ENCODE results near the gene LPAR6. TPM values are rescaled to one million over a fixed set of nuclear protein-coding genes. Genes with fewer than 3 reads are reported as not detected.

Gene LPAR6
- total and polyA plus RNA-seq, 8 donors, result 1.4 to 104 (median 11.9) TPM

GRCh38 chr13:48380581-48380980 lies 32.3 kb downstream of the LPAR6 start:
- peaks cover 2 to 63% (median 52%) of the 10 kb centered on the region in 4 donors for H3K36me3 ChIP-seq
- H3K4me3 ChIP-seq, result no peak overlapping the region
- intact Hi-C loops (cut with DNase I; ENCODE audit: low total_unique reads), result no loop called here
- no peaks in the 10 kb centered on the region for H3K9me3 ChIP-seq
- TF ChIP-seq POLR2AphosphoS5 (IDR thresholded peaks at IDR 0.05), result no peak
- TF ChIP-seq POLR2A (IDR thresholded peaks at IDR 0.05), result no peak
- no peak for TF ChIP-seq EP300 (IDR thresholded peaks at IDR 0.05)
- no peak for TF ChIP-seq CTCF (IDR thresholded peaks at IDR 0.05)
- no peak overlapping the region for H3K27ac ChIP-seq
- no peaks in the 10 kb centered on the region for H3K4me1 ChIP-seq
- H3K27me3 ChIP-seq, result no peaks in the 10 kb centered on the region
- DNase-seq, result no peak

GRCh38 chr13:48377857-48378256 lies 35.1 kb downstream of the LPAR6 start:
- Histone ChIP-seq H3K9me3 (no peaks in the 10 kb centered on the region), H3K27ac (no peak overlapping the region), H3K36me3 (peaks cover 2 to 72% (median 64%) of the 10 kb centered on the region in 4 donors), H3K4me3 (no peak overlapping the region), H3K27me3 (no peaks in the 10 kb centered on the region), H3K4me1 (no peaks in the 10 kb centered on the region)
- 84 to 91% (median 86%) methylated on average over 2 of the region's 2 CpGs for WGBS, 5 donors
- TF ChIP-seq EP300 (IDR thresholded peaks at IDR 0.05) (no peak), POLR2A (IDR thresholded peaks at IDR 0.05) (no peak), POLR2AphosphoS5 (IDR thresholded peaks at IDR 0.05) (no peak), CTCF (IDR thresholded peaks at IDR 0.05) (no peak)
- intact Hi-C loops (cut with DNase I; ENCODE audit: low total_unique reads), result no loop called here
- DNase-seq, result no peak

GRCh38 chr13:48370815-48371214 lies 42.1 kb downstream of the LPAR6 start:
- DNase-seq, result no peak
- intact Hi-C loops (cut with DNase I; ENCODE audit: low total_unique reads), result no loop called here
- peaks cover 0 to 47% (median 44%) of the 10 kb centered on the region in 4 donors for H3K36me3 ChIP-seq
- no peaks in the 10 kb centered on the region for H3K9me3 ChIP-seq
- no peak overlapping the region for H3K4me3 ChIP-seq
- no peaks in the 10 kb centered on the region for H3K4me1 ChIP-seq
- TF ChIP-seq POLR2A (IDR thresholded peaks at IDR 0.05) (no peak), POLR2AphosphoS5 (IDR thresholded peaks at IDR 0.05) (no peak), CTCF (IDR thresholded peaks at IDR 0.05) (no peak), EP300 (IDR thresholded peaks at IDR 0.05) (no peak)
- no peaks in the 10 kb centered on the region for H3K27me3 ChIP-seq
- 86 to 92% (median 89%) methylated on average over 2 of the region's 2 CpGs for WGBS, 5 donors
- no peak overlapping the region for H3K27ac ChIP-seq

- Histone ChIP-seq H3K27me3 (no peaks in the 10 kb centered on the region), H3K27ac (no peak overlapping the region), H3K36me3 (peaks cover 0 to 40% (median 36%) of the 10 kb centered on the region in 4 donors), H3K4me1 (no peaks in the 10 kb centered on the region), H3K9me3 (no peaks in the 10 kb centered on the region), H3K4me3 (no peak overlapping the region)
- no peak for DNase-seq
- no peak for TF ChIP-seq POLR2AphosphoS5 (IDR thresholded peaks at IDR 0.05)
- TF ChIP-seq CTCF (IDR thresholded peaks at IDR 0.05), result no peak
- TF ChIP-seq POLR2A (IDR thresholded peaks at IDR 0.05), result no peak
- TF ChIP-seq EP300 (IDR thresholded peaks at IDR 0.05), result no peak
- 72 to 93% (median 88%) methylated on average over 1 of the region's 1 CpG for WGBS, 5 donors
- intact Hi-C loops (cut with DNase I; ENCODE audit: low total_unique reads), result no loop called here
These were observed 42.9 kb downstream of the LPAR6 start for GRCh38 chr13:48369988-48370387.

Small RNA genes within 50 kb of the gene (small RNA-seq; reads per million reads assigned to genes)
- 0 reads per million in 4 donors for gene RF00017

Other genes with a start within 250 kb of the LPAR6 start
- gene ITM2B, start 179.9 kb downstream of the LPAR6 start, total RNA-seq, result 100 to 1,000 TPM; 271 to 419 (median 293) TPM
- gene ITM2B, start 179.9 kb downstream of the LPAR6 start, polyA plus RNA-seq, result 100 to 1,000 TPM; 113 to 359 (median 141) TPM
- gene RB1, start 109.4 kb downstream of the LPAR6 start, total RNA-seq, result 10 to 100 TPM in 4 of 5 donors, 1 to 10 TPM in 1; 9.3 to 53.6 (median 42.5) TPM
- 10 to 100 TPM; 11.6 to 21.8 (median 19.4) TPM for gene RB1, start 109.4 kb downstream of the LPAR6 start, polyA plus RNA-seq
- gene RCBTB2, start 120.0 kb upstream of the LPAR6 start, total RNA-seq, result 10 to 100 TPM in 2 of 5 donors, 1 to 10 TPM in 2, under 1 TPM in 1; 0.29 to 56.6 (median 4.5) TPM
- gene RCBTB2, start 120.0 kb upstream of the LPAR6 start, polyA plus RNA-seq, result 10 to 100 TPM in 1 of 3 donors, 1 to 10 TPM in 2; 6.2 to 13.7 (median 9.0) TPM
- 1 to 10 TPM in 1 of 5 donors, not detected in 4; 1.3 TPM for gene CYSLTR2, start 240.8 kb upstream of the LPAR6 start, total RNA-seq
- gene CYSLTR2, start 240.8 kb upstream of the LPAR6 start, polyA plus RNA-seq, result under 1 TPM in 1 of 3 donors, not detected in 2; 0.61 TPM

Data from stomach (tissue), 9 donors.